H1 (cell line): Measurements from ENCODE around the gene KLF13. TPM values are rescaled to one million over a fixed set of nuclear protein-coding genes. Genes with fewer than 3 reads are reported as not detected.

Source experiments
- ATF2 ChIP-seq: IDR thresholded peaks from 2 replicates; pipeline ENCODE4 v1.6.1; 2012; ENCODE audit warnings: low read length, inconsistent platforms
- CTBP2 ChIP-seq: IDR thresholded peaks from 2 replicates; pipeline ENCODE4 v1.7.0; 2011; ENCODE audit warnings: borderline replicate concordance, mild to moderate bottlenecking, moderate library complexity, mixed read lengths, low read length; ENCODE audit not compliant: insufficient read depth, insufficient read length
- EZH2 ChIP-seq: fragments of 200-600 bp; sonication (generic); IDR thresholded peaks from 2 replicates; pipeline ENCODE4 v1.7.1; 2012; ENCODE audit warnings: low read depth, mild to moderate bottlenecking, moderate library complexity, low read length, inconsistent platforms; ENCODE audit not compliant: severe bottlenecking
- GABPA ChIP-seq: IDR thresholded peaks from 2 replicates; pipeline ENCODE4 v1.6.1; 2011; ENCODE audit warnings: mild to moderate bottlenecking, low read length, moderate library complexity, borderline replicate concordance; ENCODE audit not compliant: insufficient read depth
- SP2 ChIP-seq: IDR thresholded peaks from 2 replicates; pipeline ENCODE4 v1.6.1; 2012; ENCODE audit warnings: mild to moderate bottlenecking, low read length, inconsistent platforms
- TAF7 ChIP-seq: optimal IDR thresholded peaks from 2 replicates; pipeline ENCODE3; 2011; ENCODE audit warnings: low read depth, mild to moderate bottlenecking, inconsistent platforms, low read length, moderate library complexity, borderline replicate concordance
- polyA plus RNA-seq, 7 experiments: library from polyadenylated mRNA; depleted of rRNA in 3 of 7; stranded (reverse) in 5 of 7; unstranded in 2 of 7; fragments of >200 nt in 5 of 7; fragments of 200-250 nt in 2 of 7; gene quantifications; 1 replicate in 5 of 7; 2 replicates in 1 of 7; 4 replicates in 1 of 7; pipeline versions ENCODE4 v1.2.1 to v1.2.3, GENCODE V29; 2011 to 2013; ENCODE audit warnings: missing spikeins in 2 of 7, mixed read lengths in 2 of 7
- total RNA-seq: library from RNA; stranded (reverse); fragmentation: NEBNext Ultra II Directional; extraction: Animal tissue kit (Norgen Biotek cat#: 25700); gene quantifications from 2 replicates; pipeline ENCODE4 v1.2.1, GENCODE V29; 2021

The KLF13 gene
- total and polyA plus RNA-seq, 2 of the 8 experiments (the other 6 are each of a cell fraction or from before 2014, with no cell fraction given), result 18.3 to 33.4 TPM

DNA sequence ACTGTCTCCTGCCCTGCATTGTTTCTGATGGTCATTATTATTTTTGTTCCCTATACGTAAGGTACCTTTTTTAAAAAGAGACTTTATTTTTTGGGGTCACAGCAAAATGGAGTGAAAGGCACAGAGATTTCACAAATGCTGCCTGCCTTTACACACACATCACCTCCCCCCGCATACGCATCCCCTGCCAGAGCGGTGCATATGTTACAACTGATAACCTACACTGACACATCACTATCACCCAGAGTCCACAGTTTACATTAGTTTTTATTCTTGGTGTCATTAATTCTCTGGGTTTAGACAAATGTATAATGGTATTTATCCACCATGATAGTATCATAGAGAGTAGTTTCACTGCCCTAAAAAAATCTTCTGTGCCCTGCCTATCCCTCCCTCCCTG, 43.6 kb upstream of the KLF13 start (continued):
- TF ChIP-seq ATF2, result no peak
- TF ChIP-seq TAF7, result no peak
- no peak for TF ChIP-seq GABPA
- TF ChIP-seq EZH2, result no peak
- no peak for TF ChIP-seq CTBP2
- TF ChIP-seq SP2, result no peak
